HepG2 (cell line): ENCODE data around the gene SLC41A1. TPM values are rescaled to one million over a fixed set of nuclear protein-coding genes. Genes with fewer than 3 reads are reported as not detected.

Experiments
- AHR ChIP-seq: IDR thresholded peaks from 2 replicates; pipeline ENCODE4 v1.6.1; 2018; ENCODE audit warnings: missing genetic modification reagents, missing compliant biosample characterization
- CHCHD3 ChIP-seq: sonication (generic); formaldehyde crosslinking; IDR thresholded peaks from 2 replicates; pipeline ENCODE4 v1.8.0; 2022; ENCODE audit warnings: mild to moderate bottlenecking, missing genetic modification reagents, moderate library complexity
- CSRNP1 ChIP-seq: sonication (generic); formaldehyde crosslinking; IDR thresholded peaks from 2 replicates; pipeline ENCODE4 v1.8.1; 2023; ENCODE audit warnings: mild to moderate bottlenecking, missing genetic modification reagents
- DMTF1 ChIP-seq: sonication (generic); formaldehyde crosslinking; IDR thresholded peaks from 2 replicates; pipeline ENCODE4 v1.4.0; 2020; ENCODE audit warnings: mild to moderate bottlenecking, missing genetic modification reagents
- FOXC1 ChIP-seq: sonication (generic); formaldehyde crosslinking; IDR thresholded peaks from 2 replicates; pipeline ENCODE4 v1.8.0; 2022; ENCODE audit warnings: mild to moderate bottlenecking, missing genetic modification reagents, borderline replicate concordance
- HMG20B ChIP-seq: conservative IDR thresholded peaks from 2 replicates; pipeline ENCODE4 v1.6.1; 2016; ENCODE audit warnings: missing genetic modification reagents, missing compliant biosample characterization
- KLF6 ChIP-seq: IDR thresholded peaks from 2 replicates; pipeline ENCODE4 v1.8.0; 2016; ENCODE audit warnings: missing biosample characterization, missing genetic modification reagents
- MIER2 ChIP-seq: IDR thresholded peaks from 2 replicates; pipeline ENCODE4 v1.6.1; 2016; ENCODE audit warnings: missing biosample characterization, missing genetic modification reagents
- MXI1 ChIP-seq: IDR thresholded peaks from 3 replicates; pipeline ENCODE4 v1.6.1; 2012; ENCODE audit warnings: low read depth, low read length, inconsistent platforms, borderline replicate concordance
- NFKB2 ChIP-seq: sonication (generic); formaldehyde crosslinking; IDR thresholded peaks from 2 replicates; pipeline ENCODE4 v1.4.0; 2020; ENCODE audit warnings: missing genetic modification reagents, borderline replicate concordance
- NKX3-1 ChIP-seq: sonication (generic); formaldehyde crosslinking; IDR thresholded peaks from 2 replicates; pipeline ENCODE4 v1.5.0; 2020; ENCODE audit warnings: missing genetic modification reagents
- NR2F1 ChIP-seq, 2 experiments: fragments of 450-650 bp in 1 of 2; formaldehyde crosslinking in 1 of 2; IDR thresholded peaks; 2 replicates each; pipeline versions ENCODE4 v1.5.0 to v1.6.1; 2016 to 2020; ENCODE audit warnings: mild to moderate bottlenecking in 1 of 2, missing compliant biosample characterization in 1 of 2, missing genetic modification reagents in 1 of 2, moderate library complexity in 1 of 2
- PLRG1 ChIP-seq: fragments of 450-650 bp; conservative IDR thresholded peaks from 2 replicates; pipeline ENCODE4 v1.6.1; 2016
- REXO4 ChIP-seq: sonication (generic); formaldehyde crosslinking; IDR thresholded peaks from 2 replicates; pipeline ENCODE4 v1.8.0; 2022; ENCODE audit warnings: missing genetic modification reagents, mild to moderate bottlenecking, borderline replicate concordance
- SMAD3 ChIP-seq: sonication (generic); formaldehyde crosslinking; IDR thresholded peaks from 2 replicates; pipeline ENCODE4 v1.4.0; 2020; ENCODE audit warnings: missing genetic modification reagents
- SOX5 ChIP-seq: IDR thresholded peaks from 2 replicates; pipeline ENCODE4 v1.6.1; 2016; ENCODE audit warnings: borderline replicate concordance
- WIZ ChIP-seq: sonication (generic); formaldehyde crosslinking; IDR thresholded peaks from 2 replicates; pipeline ENCODE4 v1.5.1; 2020; ENCODE audit warnings: mild to moderate bottlenecking, missing genetic modification reagents
- ZNF10 ChIP-seq: sonication (generic); formaldehyde crosslinking; IDR thresholded peaks from 2 replicates; pipeline ENCODE4 v1.4.0; 2020; ENCODE audit warnings: mild to moderate bottlenecking, low read depth, missing genetic modification reagents, borderline replicate concordance
- ZNF329 ChIP-seq: sonication (generic); formaldehyde crosslinking; IDR thresholded peaks from 2 replicates; pipeline ENCODE4 v1.9.0; 2021; ENCODE audit warnings: low read depth, mild to moderate bottlenecking, missing genetic modification reagents
- ZNF333 ChIP-seq: sonication (generic); formaldehyde crosslinking; IDR thresholded peaks from 2 replicates; pipeline ENCODE4 v1.4.0; 2020; ENCODE audit warnings: mild to moderate bottlenecking, missing genetic modification reagents, borderline replicate concordance
- ZNF510 ChIP-seq: sonication (generic); formaldehyde crosslinking; IDR thresholded peaks from 2 replicates; pipeline ENCODE4 v1.4.0; 2020; ENCODE audit warnings: low read depth, mild to moderate bottlenecking, missing genetic modification reagents
- ZNF562 ChIP-seq: sonication (generic); formaldehyde crosslinking; IDR thresholded peaks from 2 replicates; pipeline ENCODE4 v1.8.0; 2022; ENCODE audit warnings: missing genetic modification reagents, borderline replicate concordance
- ZNF598 ChIP-seq: sonication (generic); formaldehyde crosslinking; IDR thresholded peaks from 2 replicates; pipeline ENCODE4 v1.5.1; 2020; ENCODE audit warnings: mild to moderate bottlenecking, missing genetic modification reagents, borderline replicate concordance
- ZNF709 ChIP-seq: sonication (generic); formaldehyde crosslinking; IDR thresholded peaks from 2 replicates; pipeline ENCODE4 v1.5.0; 2020; ENCODE audit warnings: mild to moderate bottlenecking, missing genetic modification reagents
- ZNF720 ChIP-seq: sonication (generic); formaldehyde crosslinking; IDR thresholded peaks from 2 replicates; pipeline ENCODE4 v1.4.0; 2020; ENCODE audit warnings: missing genetic modification reagents
- ZNF839 ChIP-seq: sonication (generic); formaldehyde crosslinking; IDR thresholded peaks from 2 replicates; pipeline ENCODE4 v1.4.0; 2020; ENCODE audit warnings: missing genetic modification reagents, mild to moderate bottlenecking, borderline replicate concordance
- polyA plus RNA-seq, 8 experiments: library from polyadenylated mRNA; depleted of rRNA in 3 of 8; stranded (reverse) in 7 of 8; unstranded in 1 of 8; fragments of >200 nt; fragmentation: Illumina TruSeq in 4 of 8; extraction: Trizol in 4 of 8; gene quantifications; 2 replicates each; pipeline versions ENCODE4 v1.2.1 to v1.2.3, GENCODE V29; 2011 to 2016; ENCODE audit warnings: low read depth in 4 of 8, missing spikeins in 1 of 8, mixed read lengths in 1 of 8; ENCODE audit not compliant: insufficient read depth in 1 of 8
- total RNA-seq, 5 experiments: library from RNA; depleted of rRNA; stranded (reverse); fragments of >200 nt; fragmentation: Illumina TruSeq; extraction: Trizol; gene quantifications; 2 replicates each; pipeline ENCODE4 v1.2.3, GENCODE V29; 2016; ENCODE audit warnings: low read depth in 1 of 5
- TF ChIP-seq, protein P1 (sequence below): IDR thresholded peaks from 2 replicates; pipeline ENCODE4 v1.6.1; 2016

SLC41A1 gene
- total and polyA plus RNA-seq, 2 of the 13 experiments (the other 11 are each of a cell fraction or from before 2014, with no cell fraction given), result 2.2 to 4.6 TPM

DNA sequence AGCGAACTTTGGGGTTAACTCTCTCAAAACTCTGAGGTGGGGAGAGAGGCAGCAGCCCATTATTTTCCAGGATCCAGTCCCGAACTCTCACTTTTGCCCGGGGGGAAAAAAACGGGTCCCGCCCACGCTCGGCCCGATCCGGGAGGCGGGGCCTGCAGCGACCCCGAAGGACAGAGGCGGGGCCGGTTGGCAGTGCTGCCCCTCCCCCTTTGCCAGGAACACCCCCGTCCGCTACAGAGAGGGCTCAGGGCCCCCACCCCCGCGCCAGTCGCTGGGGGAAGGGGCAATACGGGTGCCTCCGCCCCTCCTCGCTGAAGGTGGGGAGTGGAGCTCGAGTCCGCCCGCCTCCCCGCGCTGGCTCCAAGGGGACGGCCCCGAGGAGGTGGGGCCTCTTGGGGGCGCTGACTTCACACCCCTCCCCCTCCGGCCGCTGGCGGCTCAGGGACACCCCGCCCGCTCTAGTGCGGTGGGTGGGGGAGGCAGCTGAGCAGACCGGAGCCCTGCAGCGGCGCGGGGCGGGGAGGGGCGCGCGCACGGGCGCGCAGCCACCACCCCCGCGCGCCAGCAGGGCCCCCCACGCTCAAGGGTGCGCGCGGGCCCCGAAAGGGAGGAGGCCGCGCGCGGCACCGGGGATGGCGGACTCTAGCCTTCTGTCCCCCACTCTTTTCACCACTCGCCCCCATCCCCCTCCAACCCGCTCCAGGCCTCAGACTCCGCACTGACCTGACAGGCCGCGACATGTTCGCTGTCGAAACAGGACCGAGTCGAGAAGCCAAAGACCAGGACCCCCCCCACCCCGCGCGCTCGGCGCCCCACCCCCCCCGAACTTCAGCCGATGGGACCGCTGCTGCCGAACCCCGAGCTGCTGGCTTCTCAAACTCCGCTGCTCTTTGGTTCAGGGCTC lies 63.5 kb downstream of the SLC41A1 start (continued):
- TF ChIP-seq CHCHD3, result 0 out of 2 replicates have a peak, but pooled peaks have one; percentile 54
- TF ChIP-seq NFKB2 (CRISPR knock-in tag), result peak; percentile 43; the same call in 1 of the 2 replicates
- TF ChIP-seq, protein P1, sequence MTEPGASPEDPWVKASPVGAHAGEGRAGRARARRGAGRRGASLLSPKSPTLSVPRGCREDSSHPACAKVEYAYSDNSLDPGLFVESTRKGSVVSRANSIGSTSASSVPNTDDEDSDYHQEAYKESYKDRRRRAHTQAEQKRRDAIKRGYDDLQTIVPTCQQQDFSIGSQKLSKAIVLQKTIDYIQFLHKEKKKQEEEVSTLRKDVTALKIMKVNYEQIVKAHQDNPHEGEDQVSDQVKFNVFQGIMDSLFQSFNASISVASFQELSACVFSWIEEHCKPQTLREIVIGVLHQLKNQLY (CRISPR knock-in tag), result no peak
- 0 out of 2 replicates have a peak, but pooled peaks have one; percentile 52 for TF ChIP-seq ZNF709 (CRISPR knock-in tag)
- no peak for TF ChIP-seq ZNF333 (CRISPR knock-in tag)
- TF ChIP-seq ZNF562 (CRISPR knock-in tag), result no peak
- 0 out of 2 replicates have a peak, but pooled peaks have one; percentile 12 for TF ChIP-seq HMG20B (CRISPR knock-in tag)
- TF ChIP-seq ZNF839 (CRISPR knock-in tag), result no peak
- TF ChIP-seq ZNF510 (CRISPR knock-in tag), result no peak
- no peak for TF ChIP-seq AHR
- TF ChIP-seq NR2F1 (CRISPR knock-in tag; IDR thresholded peaks at IDR 0.05), result peak in 1 of 2 experiments; percentile 40; a peak in 2 of 4 replicates
- peak; percentile 49; the same call in 1 of the 2 replicates for TF ChIP-seq SOX5
- no peak for TF ChIP-seq ZNF598
- TF ChIP-seq ZNF720, result no peak
- TF ChIP-seq MIER2 (CRISPR knock-in tag), result peak; percentile 65
- peak; percentile 51; the same call in 1 of the 2 replicates for TF ChIP-seq CSRNP1 (CRISPR knock-in tag)
- TF ChIP-seq MXI1, result peak; percentile 52; the same call in 2 of the 3 replicates
- TF ChIP-seq NKX3-1 (CRISPR knock-in tag), result no peak
- TF ChIP-seq PLRG1, result no peak
- TF ChIP-seq KLF6 (CRISPR knock-in tag), result 0 out of 2 replicates have a peak, but pooled peaks have one; percentile 51
- TF ChIP-seq ZNF329 (CRISPR knock-in tag), result peak; percentile 7; the same call in 1 of the 2 replicates
- TF ChIP-seq REXO4 (CRISPR knock-in tag), result no peak
- TF ChIP-seq DMTF1 (CRISPR knock-in tag), result no peak
- TF ChIP-seq SMAD3 (CRISPR knock-in tag), result no peak
- no peak for TF ChIP-seq ZNF10 (CRISPR knock-in tag)
- no peak; the same call in 1 of the 2 replicates for TF ChIP-seq WIZ (CRISPR knock-in tag)
- no peak for TF ChIP-seq FOXC1
